Neural cell (in vitro differentiated cells): ENCODE measurements around the gene ACTR6.

ENCODE experiments used
- EP300 ChIP-seq: fragments of 450-650 bp; conservative IDR thresholded peaks from 2 replicates; pipeline ENCODE4 v1.6.1; 2014; ENCODE audit warnings: antibody characterized with exemption, mild to moderate bottlenecking, moderate library complexity; ENCODE audit not compliant: poor library complexity, severe bottlenecking
- EZH2 ChIP-seq: fragments of 200-600, 300-800 bp; shearing (Covaris generic), sonication (generic); IDR thresholded peaks from 2 replicates; pipeline ENCODE4 v1.6.1; 2014; ENCODE audit warnings: antibody characterized with exemption, low read length, borderline replicate concordance, mild to moderate bottlenecking; ENCODE audit not compliant: insufficient read depth, poor library complexity, severe bottlenecking
- POLR2AphosphoS5 ChIP-seq: IDR thresholded peaks from 2 replicates; pipeline ENCODE4 v1.6.1; 2012
- SMC3 ChIP-seq: fragments of 450-650 bp; conservative IDR thresholded peaks from 2 replicates; pipeline ENCODE4 v1.6.1; 2014; ENCODE audit warnings: antibody characterized with exemption, mild to moderate bottlenecking, moderate library complexity; ENCODE audit not compliant: poor library complexity
- TAF1 ChIP-seq: IDR thresholded peaks from 2 replicates; pipeline ENCODE4 v1.6.1; 2012; ENCODE audit warnings: low read depth
- TF ChIP-seq, protein P1 (sequence below): fragments of 450-650 bp; IDR thresholded peaks from 2 replicates; pipeline ENCODE4 v1.5.1; 2014; ENCODE audit warnings: antibody characterized with exemption, mild to moderate bottlenecking, moderate library complexity; ENCODE audit not compliant: poor library complexity, severe bottlenecking
- TF ChIP-seq, protein P2 (sequence below): IDR thresholded peaks from 2 replicates; pipeline ENCODE4 v1.6.1; 2012; ENCODE audit warnings: borderline replicate concordance

DNA sequence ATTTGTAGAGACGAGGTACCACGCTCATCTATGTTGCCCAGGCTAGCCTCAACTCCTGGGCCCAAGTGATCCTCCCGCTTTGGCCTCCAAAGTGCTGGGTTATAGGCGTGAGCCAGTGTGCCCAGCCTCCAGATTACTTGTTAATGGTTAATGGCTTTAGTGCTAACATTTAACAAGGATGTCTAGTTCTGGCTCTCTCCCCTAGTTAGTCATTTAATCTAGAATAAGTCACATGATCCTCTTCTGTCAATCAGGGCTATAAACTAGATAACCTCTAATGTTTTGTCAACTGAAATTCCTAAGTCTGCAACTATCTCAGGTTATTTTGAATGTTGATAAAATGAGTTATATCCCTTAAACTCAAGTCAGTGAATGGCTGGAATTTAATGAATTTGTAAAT is 15.7 kb downstream of the ACTR6 start:
- no peak for TF ChIP-seq EP300
- TF ChIP-seq, protein P1, sequence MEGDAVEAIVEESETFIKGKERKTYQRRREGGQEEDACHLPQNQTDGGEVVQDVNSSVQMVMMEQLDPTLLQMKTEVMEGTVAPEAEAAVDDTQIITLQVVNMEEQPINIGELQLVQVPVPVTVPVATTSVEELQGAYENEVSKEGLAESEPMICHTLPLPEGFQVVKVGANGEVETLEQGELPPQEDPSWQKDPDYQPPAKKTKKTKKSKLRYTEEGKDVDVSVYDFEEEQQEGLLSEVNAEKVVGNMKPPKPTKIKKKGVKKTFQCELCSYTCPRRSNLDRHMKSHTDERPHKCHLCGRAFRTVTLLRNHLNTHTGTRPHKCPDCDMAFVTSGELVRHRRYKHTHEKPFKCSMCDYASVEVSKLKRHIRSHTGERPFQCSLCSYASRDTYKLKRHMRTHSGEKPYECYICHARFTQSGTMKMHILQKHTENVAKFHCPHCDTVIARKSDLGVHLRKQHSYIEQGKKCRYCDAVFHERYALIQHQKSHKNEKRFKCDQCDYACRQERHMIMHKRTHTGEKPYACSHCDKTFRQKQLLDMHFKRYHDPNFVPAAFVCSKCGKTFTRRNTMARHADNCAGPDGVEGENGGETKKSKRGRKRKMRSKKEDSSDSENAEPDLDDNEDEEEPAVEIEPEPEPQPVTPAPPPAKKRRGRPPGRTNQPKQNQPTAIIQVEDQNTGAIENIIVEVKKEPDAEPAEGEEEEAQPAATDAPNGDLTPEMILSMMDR: no peak
- TF ChIP-seq SMC3: no peak
- TF ChIP-seq EZH2: no peak
- TF ChIP-seq, protein P2, sequence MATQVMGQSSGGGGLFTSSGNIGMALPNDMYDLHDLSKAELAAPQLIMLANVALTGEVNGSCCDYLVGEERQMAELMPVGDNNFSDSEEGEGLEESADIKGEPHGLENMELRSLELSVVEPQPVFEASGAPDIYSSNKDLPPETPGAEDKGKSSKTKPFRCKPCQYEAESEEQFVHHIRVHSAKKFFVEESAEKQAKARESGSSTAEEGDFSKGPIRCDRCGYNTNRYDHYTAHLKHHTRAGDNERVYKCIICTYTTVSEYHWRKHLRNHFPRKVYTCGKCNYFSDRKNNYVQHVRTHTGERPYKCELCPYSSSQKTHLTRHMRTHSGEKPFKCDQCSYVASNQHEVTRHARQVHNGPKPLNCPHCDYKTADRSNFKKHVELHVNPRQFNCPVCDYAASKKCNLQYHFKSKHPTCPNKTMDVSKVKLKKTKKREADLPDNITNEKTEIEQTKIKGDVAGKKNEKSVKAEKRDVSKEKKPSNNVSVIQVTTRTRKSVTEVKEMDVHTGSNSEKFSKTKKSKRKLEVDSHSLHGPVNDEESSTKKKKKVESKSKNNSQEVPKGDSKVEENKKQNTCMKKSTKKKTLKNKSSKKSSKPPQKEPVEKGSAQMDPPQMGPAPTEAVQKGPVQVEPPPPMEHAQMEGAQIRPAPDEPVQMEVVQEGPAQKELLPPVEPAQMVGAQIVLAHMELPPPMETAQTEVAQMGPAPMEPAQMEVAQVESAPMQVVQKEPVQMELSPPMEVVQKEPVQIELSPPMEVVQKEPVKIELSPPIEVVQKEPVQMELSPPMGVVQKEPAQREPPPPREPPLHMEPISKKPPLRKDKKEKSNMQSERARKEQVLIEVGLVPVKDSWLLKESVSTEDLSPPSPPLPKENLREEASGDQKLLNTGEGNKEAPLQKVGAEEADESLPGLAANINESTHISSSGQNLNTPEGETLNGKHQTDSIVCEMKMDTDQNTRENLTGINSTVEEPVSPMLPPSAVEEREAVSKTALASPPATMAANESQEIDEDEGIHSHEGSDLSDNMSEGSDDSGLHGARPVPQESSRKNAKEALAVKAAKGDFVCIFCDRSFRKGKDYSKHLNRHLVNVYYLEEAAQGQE: no peak
- no peak for TF ChIP-seq TAF1
- TF ChIP-seq POLR2AphosphoS5: no peak
